ENCODE measurements around the gene P2RY12.

DNA sequence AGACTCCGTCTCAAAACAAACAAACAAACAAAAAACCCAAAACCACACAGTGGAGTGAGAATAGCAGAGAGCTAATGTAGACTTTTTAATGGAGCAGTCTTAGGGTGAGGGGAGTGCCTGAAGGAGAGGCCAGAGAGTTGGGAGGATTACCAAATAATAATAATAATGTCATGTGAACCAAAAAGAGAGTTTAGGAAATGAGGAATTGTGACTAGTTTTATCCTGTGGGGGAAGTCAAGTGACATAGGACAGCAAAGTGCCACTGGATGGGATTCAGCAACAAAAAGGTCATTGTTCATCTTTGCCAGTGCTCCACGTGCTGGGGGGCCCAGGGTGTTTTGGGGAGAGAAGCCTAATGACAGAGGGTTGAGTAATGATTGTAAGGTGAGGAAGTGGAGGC, 80.8 kb downstream of the P2RY12 start:
- TF ChIP-seq POLR2A (IDR thresholded peaks at IDR 0.05; ENCODE audit: low read depth, low read length) = no peak
- TF ChIP-seq EZH2 (IDR thresholded peaks at IDR 0.05; ENCODE audit: borderline replicate concordance, low read depth, low read length, severe bottlenecking) = no peak
- TF ChIP-seq JUN (IDR thresholded peaks at IDR 0.05; ENCODE audit: borderline replicate concordance, insufficient read depth, insufficient read length, low read depth) = no peak
- TF ChIP-seq, protein P1, sequence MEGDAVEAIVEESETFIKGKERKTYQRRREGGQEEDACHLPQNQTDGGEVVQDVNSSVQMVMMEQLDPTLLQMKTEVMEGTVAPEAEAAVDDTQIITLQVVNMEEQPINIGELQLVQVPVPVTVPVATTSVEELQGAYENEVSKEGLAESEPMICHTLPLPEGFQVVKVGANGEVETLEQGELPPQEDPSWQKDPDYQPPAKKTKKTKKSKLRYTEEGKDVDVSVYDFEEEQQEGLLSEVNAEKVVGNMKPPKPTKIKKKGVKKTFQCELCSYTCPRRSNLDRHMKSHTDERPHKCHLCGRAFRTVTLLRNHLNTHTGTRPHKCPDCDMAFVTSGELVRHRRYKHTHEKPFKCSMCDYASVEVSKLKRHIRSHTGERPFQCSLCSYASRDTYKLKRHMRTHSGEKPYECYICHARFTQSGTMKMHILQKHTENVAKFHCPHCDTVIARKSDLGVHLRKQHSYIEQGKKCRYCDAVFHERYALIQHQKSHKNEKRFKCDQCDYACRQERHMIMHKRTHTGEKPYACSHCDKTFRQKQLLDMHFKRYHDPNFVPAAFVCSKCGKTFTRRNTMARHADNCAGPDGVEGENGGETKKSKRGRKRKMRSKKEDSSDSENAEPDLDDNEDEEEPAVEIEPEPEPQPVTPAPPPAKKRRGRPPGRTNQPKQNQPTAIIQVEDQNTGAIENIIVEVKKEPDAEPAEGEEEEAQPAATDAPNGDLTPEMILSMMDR (IDR thresholded peaks at IDR 0.05; ENCODE audit: extremely low read depth in 1 of 2, insufficient read depth in 1 of 2, low read depth in 1 of 2, low read length in 2 of 2) = no peak
- no peak for TF ChIP-seq FOS (IDR thresholded peaks at IDR 0.05; ENCODE audit: borderline replicate concordance, insufficient read depth, low read length)
- TF ChIP-seq, protein P2, sequence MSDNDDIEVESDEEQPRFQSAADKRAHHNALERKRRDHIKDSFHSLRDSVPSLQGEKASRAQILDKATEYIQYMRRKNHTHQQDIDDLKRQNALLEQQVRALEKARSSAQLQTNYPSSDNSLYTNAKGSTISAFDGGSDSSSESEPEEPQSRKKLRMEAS (IDR thresholded peaks at IDR 0.05; ENCODE audit: insufficient read depth, insufficient read length) = no peak
- no peak for TF ChIP-seq POLR2AphosphoS5 (IDR thresholded peaks at IDR 0.05; ENCODE audit: insufficient read depth, low read depth, low read length)
- no peak for TF ChIP-seq GATA2 (IDR thresholded peaks at IDR 0.05; ENCODE audit: insufficient read depth, insufficient read length, low read depth, low read length)
